DMS 273 (cell line): ENCODE data around the gene FSD2.
"Not testable (repeated sequence)": the region's sequence is repeated elsewhere in the genome, so short reads cannot be mapped to it uniquely, and the experiment has no call there.

ENCODE experiments used
- DNase-seq: peaks from one replicate; lab custom pipeline; 2025; ENCODE audit not compliant: unreplicated experiment; lab: John Stamatoyannopoulos, UW

The FSD2 gene

GRCh38 chr15:82798531-82799166, 7.2 kb downstream of the FSD2 start:
- no peak for DNase-seq

- no peak for DNase-seq
Measured at GRCh38 chr15:82798104-82798503, 7.8 kb downstream of the FSD2 start.

GRCh38 chr15:82793737-82794136, 12.1 kb downstream of the FSD2 start:
- DNase-seq = no peak

GRCh38 chr15:82792068-82792467, 13.8 kb downstream of the FSD2 start:
- no peak for DNase-seq

- DNase-seq = no peak
Measured at GRCh38 chr15:82790321-82790720, 15.5 kb downstream of the FSD2 start.

- no peak for DNase-seq
Measured at GRCh38 chr15:82789491-82789890, 16.4 kb downstream of the FSD2 start.

GRCh38 chr15:82788496-82788895, 17.4 kb downstream of the FSD2 start:
- DNase-seq = no peak

GRCh38 chr15:82781349-82781748, 24.5 kb downstream of the FSD2 start:
- DNase-seq = no peak

- DNase-seq = no peak
Measured at GRCh38 chr15:82778755-82779154, 27.1 kb downstream of the FSD2 start.

GRCh38 chr15:82774496-82774895, 31.4 kb downstream of the FSD2 start:
- no peak for DNase-seq

GRCh38 chr15:82771789-82772607, 33.9 kb downstream of the FSD2 start:
- DNase-seq = no peak

GRCh38 chr15:82768414-82769054, 37.3 kb downstream of the FSD2 start:
- DNase-seq = no peak

GRCh38 chr15:82767163-82767829, 38.6 kb downstream of the FSD2 start:
- DNase-seq = peak; percentile 3

- DNase-seq = not testable (repeated sequence)
Measured at GRCh38 chr15:82766201-82766600, 39.7 kb downstream of the FSD2 start.

GRCh38 chr15:82764740-82765139, 41.1 kb downstream of the FSD2 start:
- DNase-seq = no peak

- no peak for DNase-seq
Measured at GRCh38 chr15:82764117-82764490, 41.8 kb downstream of the FSD2 start.

- DNase-seq = no peak
Measured at GRCh38 chr15:82763361-82764116, 42.3 kb downstream of the FSD2 start.

- DNase-seq = no peak
Measured at GRCh38 chr15:82751308-82751707, 54.6 kb downstream of the FSD2 start.

GRCh38 chr15:82750831-82751180, 55.1 kb downstream of the FSD2 start:
- DNase-seq = peak; percentile 56

- peak; percentile 97 for DNase-seq
Measured at GRCh38 chr15:82749951-82750830, 55.7 kb downstream of the FSD2 start.
